CD4-positive, alpha-beta T cell treated with Interleukin-1 beta for 1 hour (primary cell): ENCODE data around the gene MBD3L1.

Experiments
- DNase-seq, 2 donors: peaks; one replicate each; pipeline ENCODE4 v3.0.0-alpha.2; 2020 to 2022

The MBD3L1 gene

DNA sequence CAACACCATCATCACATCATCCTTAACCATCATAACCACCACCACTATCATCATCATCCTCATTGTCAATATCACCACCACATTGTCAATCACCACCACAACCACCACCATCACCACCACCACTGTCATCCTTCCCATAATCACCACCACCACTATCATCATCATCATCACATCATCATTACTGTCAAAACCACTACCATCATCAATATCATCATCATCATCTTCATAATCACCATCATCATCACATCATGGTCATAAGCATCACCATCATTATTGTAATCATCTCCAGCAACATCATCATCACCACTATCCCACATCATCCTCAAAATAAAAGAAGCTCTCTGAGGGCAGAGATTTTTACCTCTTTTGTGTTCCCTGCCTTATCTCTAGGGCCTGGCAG, 52.2 kb downstream of the MBD3L1 start:
- no peak for DNase-seq

DNA sequence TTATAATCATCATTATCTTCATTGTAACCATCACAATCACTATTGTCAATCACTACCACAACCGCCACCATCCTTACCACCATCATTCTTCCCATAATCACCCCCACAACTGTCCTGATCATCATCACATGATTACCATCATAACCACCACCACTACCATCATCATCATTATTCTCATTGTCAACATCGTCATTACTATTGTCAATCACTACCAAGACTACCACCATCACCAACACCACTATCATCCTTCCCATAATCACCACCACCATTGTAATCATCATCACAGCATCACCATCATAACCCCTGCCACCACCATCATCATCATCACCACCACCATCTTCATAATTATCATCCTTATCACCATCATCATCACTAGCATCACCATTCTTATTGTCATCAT, 55.2 kb downstream of the MBD3L1 start:
- DNase-seq = no peak

GRCh38 chr19:8890260-8890659, 58.1 kb downstream of the MBD3L1 start:
- DNase-seq = no peak
